Right hindlimb (tissue), 1 donor: ENCODE measurements around the gene SSBP3.
"Not testable (repeated sequence)": the region's sequence is repeated elsewhere in the genome, so short reads cannot be mapped to it uniquely, and the experiment has no call there.

ENCODE experiments used
- DNase-seq: peaks from one replicate; pipeline ENCODE4 v3.0.0-alpha.2; 2018

Gene SSBP3

DNA sequence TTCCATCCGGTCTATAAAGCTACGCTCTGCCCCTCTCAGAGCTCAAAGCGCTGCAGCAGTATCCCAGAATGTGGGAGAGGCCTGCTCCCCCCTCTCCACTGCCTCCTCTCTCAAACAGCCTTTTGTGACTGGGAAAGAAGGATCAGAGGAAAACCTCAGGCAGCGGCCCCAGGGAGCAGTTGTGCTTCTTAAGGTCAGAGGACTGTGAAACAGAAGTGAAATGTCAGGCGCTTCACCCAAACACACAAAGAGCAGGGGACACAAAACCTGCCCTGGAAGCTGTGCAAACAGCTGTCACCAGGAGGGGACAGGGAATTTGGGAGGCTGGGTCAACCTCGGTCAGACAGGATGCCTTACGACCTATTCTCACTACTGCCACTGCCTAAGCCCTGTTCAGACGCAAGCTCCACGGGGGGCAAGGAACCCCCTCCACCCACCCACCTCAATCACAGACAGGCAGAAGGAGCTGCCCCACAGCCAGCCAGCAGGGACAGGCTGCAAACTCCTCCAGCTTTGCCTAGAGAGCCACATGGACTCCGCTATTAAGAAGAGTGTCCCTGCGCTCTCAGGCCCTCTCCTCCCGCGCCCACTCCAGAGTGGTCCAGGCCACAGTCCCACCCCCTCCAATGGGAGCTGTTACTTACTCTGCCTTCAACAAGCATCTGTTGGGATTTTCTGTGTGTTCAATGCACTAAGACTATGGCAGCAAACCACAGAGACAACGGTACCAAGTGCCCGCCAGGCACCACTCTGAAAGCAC, 14.6 kb downstream of the SSBP3 start:
- no peak for DNase-seq

DNA sequence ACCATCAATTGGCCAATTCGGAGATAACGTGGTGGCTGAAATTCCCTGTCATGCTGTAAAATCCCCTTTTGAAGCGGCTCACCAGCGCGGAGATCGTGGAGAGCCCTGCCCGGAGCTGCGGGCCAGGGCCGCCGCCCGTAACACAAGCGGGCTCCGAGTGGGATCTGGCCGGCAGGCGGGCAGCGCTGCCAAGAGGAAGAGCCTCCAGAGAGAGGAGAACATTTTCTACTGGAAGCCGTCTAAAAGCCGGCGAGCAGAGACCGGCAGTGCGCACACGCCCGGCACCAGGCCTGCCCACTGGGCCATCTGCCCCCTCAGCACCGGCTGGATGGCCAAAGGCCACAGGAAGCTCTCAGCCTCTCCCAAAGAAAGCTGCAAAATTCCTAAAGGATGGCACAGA, 15.5 kb downstream of the SSBP3 start:
- peak; percentile 35 for DNase-seq

DNA sequence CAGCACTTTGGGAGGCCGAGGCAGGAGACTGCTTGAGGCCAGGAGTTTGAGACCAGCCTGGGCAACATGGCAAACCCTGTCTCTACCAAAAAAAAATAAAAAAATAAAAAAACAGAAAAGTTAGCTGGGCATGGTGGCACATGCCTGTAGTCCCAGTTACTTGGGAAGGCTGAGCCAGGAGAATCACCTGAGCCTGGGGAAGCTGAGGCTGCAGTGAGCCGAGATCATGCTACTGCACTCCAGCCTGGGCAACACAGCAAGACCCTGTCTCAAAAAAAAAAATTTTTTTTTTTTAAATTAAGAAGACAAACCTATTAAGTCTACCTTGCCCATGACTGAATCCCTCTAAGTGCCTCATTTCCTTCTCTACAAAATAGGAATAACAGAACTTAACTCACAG, 16.6 kb downstream of the SSBP3 start:
- not testable (repeated sequence) for DNase-seq

DNA sequence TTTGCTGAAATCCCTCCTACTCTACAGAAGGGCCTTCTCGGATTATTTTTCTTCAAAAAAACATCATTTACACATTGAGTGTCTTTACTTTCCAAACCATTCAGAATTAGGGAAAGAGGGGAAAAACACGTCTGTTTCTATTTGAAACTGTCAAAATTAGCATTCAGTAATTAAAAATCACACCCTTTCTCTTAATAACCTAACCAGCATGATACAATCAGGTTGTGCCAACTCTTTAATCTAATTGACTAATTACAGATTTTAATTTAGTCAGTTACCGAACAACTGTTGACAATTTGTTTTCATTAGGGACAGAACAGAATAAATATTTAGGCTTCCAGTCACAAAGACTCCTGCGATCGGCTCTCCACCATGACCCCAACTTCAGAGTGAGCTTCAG, 18.8 kb downstream of the SSBP3 start:
- DNase-seq, result no peak

DNA sequence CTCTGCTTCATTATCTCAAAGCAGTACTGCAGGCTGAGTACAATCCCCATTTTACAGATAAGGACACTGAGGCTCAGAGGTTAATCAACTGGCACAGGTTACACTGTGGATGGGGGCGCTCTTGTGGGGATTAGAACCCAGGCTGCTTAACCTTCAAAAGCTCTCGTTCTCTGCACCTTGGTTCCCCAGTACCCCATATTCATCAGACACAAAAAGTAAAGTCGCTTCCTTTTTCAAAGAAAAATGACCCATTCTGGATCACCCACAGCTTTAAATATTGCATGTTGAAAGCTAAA, 20.5 kb downstream of the SSBP3 start:
- no peak for DNase-seq

DNA sequence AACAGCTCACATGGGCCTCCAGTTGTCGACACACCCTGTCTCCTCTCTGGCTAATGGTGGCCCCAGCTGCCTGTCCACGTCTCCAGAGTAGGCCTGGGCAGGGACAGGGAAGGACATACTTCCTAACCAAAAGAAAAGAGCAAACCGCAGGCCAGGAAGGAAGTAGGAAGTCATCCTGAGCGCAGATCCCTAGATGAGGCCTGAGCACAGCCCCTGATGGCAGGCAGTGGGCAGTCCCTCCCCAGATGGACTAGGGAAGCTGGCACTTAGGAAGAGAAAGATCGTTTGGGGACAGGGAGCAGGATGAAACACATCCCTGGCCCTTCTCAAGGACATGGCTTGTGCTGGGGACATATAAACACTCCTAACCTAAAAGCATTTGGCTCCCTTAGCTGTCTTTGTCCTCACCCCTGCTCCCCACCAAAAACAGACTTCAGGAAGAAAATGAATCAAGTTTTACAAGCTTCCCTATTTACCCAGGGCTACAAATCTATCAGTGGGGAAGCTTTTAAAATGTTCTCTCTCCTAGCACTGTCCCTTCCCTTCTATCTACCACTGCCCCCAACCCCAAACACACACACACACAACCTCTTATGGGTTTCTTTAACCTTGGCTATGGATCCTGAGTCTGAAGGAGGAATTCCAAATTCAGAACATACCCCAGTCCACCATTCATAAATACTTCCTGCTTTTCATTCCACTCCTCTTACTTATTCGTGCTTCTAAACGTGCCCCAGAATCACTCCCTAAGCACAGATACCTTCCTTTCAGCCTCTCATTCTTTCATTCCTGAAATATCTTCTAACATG, 21.1 kb downstream of the SSBP3 start:
- DNase-seq, result no peak

DNA sequence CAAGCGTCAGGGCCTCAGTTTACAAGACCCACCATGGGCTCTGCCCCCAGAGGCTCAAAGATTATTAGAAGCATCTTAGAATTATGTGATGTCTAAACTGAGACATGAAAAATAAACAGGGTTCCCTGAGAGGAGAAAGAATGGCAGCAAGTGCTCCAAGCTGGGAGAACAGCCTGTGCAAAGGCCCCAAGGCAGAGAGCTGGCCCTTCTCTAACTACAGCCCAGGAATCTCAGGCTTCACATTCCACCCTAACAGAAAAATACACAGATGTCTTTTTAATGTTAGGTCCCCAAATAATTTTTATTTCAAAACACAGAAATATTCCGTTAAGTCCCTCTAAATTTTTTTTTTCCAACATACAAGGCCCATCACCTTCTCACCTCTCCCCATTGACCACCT, 21.7 kb downstream of the SSBP3 start:
- DNase-seq, result no peak

DNA sequence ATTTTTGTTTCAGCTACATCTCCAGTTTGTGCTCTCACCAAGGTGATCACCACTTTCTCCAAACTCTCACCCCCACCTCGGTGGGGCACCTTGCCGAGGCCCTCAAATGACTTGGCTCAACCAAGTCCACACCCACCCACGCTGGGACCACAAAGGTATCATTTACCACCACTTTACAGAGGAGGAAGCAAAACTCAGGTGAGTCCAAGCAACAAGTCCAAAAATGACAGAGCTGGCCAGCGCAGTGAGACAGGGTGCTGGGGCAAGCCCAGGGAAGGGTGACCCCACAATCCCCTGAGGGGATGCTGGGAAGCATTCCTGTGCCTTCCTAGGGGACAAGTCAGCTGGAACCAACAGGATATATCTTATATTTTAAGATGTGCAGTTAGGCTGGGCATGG, 24.7 kb downstream of the SSBP3 start:
- no peak for DNase-seq

DNA sequence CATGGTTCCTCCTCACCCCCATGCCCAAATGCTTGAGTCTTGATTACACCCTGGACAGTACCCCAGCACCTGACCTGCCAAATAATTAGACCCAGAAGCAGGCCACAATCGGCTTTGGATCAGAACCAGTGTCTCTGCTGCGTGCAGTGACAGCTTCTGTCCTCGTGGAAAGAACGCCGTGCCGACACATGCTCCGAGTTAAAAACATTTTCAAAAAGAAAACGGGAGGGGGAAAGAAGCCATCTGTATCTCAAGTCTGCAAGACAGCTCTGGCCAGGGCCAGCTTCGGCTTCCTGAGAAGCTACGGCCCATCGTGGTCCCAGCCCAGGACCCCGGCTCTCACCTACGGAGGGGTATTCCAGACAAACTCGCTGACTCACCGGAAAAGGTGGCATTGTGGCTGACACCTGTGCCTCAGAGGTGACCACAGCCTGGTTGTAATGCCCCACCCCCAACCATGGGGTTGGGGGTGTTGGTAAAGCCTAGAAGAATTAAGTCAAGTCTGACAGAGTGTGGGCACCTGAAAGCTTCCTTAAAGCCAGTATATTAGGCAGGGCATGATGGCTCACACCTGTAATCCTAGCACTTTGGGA, 25.8 kb downstream of the SSBP3 start:
- no peak for DNase-seq

DNA sequence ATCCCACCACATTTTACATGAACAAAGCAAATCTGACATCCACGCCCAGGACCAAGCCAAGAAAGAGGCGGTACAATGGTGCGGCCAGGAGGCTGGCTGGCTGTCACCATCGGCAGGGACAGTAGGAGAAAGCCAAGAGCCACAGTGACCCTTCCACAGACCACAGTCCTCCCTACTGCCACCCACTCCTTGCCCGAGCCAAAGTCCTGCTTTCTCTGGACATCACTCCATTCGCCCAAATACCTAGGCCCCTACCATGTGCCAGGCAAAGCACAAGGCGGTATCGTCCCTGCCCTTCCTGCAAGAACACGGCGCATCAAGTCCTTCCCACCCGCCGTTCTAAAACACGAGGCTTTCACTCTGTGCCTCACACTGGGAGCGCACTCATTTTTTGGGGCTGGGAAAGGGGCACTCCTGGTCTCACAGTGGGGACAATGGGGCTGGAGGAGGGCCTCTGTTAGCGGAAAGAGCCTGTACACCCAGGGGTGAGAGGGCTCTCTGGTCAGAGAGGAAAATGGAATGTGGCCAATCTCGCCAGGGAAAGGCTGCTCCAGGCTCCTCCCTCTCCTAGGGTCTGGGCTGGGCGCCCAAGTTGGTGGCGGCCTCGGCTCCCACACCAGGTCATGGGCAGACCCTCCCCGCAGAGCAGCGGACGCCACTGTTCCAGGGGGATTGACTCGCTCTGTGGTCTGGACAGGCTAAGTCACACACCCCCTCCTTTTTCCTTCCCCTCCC, 26.5 kb downstream of the SSBP3 start:
- peak; percentile 47 for DNase-seq

DNA sequence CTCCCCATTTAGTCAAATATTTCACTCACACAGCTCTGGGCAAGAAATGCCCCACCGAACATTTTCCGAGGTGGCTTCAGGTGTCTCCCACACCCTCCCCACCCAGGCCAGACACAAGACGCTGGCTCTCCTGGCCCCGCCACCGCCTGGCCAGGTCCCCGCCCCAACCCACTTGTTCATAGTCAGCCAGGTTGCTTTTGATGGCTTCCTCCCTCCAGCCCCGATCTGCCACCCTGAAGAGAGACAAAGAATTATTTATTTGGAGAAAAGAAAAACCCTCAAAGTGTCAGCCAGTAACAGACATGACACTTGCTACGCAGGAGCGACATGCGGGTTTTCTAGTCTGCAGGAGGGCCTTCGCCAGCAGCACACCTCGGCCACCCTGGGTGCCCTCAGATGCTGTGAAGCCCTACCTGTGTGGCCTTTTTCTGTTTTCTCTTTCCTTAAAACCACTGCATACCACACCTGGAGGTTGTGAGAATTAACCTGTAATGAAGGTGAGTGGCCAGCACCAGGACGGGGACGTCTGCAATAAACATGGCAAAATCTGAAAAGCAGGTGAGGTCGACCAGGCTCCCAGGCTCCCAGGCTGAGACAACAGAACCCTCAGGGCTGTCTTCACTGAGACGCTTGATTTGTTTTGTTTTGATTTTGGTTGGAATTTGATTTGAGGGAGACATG, 27.2 kb downstream of the SSBP3 start:
- no peak for DNase-seq

DNA sequence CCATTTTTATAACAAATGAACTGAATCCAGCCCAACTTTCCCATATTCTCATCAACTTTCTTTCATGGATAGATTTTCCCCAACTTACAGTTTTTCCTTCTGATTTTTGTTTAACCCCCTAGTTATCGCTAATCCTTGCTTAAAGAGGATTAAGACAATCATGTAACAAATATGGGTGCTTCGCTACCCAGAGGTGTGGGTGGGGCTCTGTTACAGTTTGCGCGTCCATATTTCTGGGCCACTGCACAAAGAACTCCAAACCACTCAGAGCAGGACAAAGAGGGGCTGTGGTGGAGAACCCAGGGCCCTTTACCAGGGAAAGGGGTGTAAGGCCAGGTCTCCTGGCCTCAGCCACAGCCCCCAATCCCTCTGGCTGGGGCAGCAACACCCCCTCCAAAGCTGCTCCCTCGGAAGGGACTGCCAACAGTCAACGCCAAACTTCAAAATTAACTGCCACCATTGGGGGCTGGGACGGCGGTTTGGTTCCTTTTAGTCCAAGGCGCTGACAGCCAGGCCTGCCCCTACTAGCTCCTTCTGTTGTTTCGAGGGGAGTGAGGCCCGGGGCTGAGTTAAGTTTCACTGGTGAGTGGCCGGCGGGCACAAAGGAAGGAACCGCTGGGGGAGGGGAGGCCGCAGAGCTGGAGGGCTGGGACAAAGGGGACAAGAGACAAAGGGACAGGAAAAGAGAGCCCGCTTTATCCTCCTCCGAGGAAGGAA, 27.9 kb downstream of the SSBP3 start:
- DNase-seq, result no peak

DNA sequence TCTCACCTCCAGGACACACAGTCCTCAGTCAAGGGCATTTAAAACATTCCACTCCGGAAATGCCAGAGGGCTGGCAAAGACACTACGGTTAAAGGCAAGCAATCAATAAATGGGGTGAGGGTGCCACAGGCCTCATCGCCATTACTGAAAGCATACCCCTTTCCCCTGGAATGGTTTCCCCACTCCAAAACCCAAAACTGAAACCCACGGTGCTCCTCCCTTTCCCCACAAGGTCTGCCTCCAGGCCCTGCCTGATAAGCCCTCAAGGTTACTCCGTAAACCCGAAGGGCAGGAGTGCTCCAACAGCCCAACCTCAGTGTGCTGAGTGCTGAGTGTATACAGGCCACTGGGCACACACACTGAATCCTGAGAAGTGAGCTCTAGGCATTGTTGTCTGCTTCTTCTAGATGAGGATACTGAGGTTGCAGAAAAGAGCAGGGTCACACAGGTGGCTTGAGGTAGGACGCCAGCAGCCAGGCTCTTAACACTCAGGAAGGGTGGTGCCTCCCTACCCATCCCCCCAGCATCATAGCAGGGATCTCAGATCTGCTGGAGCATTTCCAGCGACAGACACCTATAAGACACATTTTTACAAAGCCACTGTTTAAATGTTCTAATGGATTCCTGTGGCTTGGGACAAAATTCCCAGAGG, 29.0 kb downstream of the SSBP3 start:
- DNase-seq, result no peak

DNA sequence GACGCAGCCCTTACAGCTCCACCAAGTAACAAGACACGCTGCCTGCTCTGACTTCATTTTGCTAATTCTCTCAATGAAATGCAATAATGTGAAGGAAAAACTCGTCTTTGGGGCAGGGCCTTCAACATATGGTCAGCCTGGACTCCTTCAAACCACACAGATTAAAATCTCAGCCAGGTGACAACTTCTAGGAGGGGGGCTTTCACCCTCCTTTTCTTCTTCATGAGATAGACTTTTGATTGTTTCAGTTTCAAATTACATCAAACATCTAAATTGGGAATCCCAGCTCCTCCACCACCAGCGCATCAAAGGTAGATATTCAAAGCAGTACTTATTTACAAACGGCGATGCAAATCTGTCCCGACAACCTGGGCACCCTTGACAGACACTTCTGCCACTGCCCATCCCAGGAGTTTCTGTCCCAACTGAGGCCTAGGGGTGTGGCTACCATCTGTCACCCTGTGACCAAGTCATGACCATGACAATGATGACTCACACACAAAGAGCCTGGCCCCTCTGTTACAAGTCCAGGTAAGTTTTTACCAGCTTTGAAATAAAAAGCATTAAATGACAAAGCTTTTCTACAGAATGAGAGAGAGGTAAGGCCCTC, 29.7 kb downstream of the SSBP3 start:
- DNase-seq, result no peak

DNA sequence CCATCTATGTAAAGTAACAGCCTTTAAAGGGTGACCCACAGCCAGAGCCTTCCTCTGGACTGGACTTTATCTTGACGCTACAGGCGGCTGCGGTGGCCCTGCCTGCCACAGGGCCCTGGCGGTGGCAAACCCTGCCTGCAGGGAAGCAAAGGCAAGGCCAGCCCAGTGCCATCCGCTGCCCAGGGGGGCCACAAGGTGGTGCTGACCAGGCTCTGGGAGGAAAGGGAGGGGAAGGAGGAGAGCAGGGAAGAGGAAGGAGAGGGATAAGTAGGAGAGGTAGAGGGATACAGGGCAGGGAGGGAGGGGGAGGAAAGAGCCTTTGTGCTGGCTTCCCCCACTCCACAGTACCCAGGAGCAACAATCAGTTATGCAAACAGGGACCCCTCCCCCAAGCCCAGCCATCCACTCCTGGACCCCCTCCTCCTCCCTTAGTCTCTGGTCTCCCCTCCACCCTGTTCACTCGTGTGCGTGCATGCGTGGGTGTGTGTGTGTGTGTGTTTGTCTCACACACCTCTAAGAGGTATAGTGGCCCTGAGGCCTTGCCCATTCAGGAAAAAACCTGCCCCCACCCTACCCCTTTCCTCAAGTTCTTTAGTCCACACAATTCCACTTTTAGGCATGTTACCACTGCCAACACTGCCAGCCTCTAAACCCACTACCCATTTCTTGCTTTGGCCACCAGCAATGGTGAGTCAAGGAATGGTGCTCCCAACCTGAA, 30.3 kb downstream of the SSBP3 start:
- no peak for DNase-seq

DNA sequence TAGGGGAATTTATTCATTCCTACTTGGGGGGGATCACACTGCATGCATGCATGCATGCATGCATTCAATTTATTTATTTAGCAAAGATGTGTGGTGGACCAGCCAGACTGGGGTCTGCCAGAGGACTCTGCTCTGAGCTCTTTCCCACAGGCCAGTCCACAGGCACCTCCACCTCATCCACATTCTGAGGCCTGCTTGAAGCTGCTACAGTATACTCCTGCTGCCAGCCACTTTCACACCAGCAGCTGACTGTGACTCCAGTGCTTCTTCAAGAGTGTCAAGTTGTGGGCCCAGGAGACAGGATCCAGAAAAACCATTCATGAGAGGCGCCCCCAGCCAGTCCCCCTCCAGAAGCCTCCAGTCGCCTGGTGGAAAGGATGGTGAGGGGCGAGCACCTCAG, 30.9 kb downstream of the SSBP3 start:
- no peak for DNase-seq

DNA sequence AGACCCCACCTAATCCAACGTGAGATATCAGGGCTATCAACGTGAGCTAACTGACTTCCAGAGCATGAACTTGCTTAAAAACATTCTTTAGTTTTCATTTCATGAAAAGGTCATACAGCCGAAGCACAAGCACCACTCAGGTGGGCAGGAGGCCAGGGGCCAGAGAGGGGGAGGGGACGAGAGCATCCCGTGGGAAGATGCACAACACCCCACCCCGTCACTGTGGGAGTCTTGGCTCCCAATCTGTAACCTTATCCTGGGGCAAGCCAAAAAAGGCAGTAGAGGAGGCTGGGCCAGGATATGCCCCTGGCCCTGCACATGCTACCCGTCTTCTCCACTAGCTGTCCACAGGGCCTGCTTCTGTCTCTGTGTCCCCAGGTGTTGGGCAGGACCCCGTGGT, 31.4 kb downstream of the SSBP3 start:
- DNase-seq, result no peak

DNA sequence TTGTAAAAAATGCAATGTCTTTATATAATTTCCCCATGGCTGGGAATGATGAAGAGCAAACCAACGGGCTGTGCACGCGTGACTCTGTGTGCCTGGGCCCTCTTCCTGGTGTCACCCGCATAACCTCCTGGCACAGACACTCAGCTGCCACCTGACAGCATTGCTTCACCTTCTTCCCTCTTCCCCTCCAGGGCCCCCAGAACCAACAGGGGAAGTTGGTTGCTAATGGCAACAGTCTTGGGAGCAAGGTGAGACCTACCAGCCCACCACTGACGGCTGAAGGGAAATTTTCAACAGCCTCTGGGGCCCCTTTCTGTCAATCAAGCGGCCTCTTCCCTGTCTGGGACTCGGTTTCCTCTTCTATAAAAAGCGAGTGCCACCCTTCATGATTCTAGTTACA, 33.2 kb downstream of the SSBP3 start:
- DNase-seq, result no peak

DNA sequence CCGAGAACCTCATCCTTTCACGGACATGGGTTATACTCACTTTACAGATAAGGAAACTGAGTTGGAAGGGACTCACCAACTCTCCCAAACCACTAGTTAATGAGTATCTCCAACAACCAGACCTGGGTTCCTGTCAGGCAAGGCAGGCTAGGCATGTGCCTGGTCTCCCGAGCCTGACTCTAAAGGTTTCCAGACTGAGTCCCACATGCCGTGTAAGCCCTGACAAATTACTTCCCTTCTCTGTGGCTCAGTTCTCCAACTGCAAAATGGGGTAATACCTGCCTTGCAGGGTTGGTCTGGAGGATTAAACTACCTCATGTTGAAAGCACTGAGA, 34.3 kb downstream of the SSBP3 start:
- DNase-seq, result no peak

DNA sequence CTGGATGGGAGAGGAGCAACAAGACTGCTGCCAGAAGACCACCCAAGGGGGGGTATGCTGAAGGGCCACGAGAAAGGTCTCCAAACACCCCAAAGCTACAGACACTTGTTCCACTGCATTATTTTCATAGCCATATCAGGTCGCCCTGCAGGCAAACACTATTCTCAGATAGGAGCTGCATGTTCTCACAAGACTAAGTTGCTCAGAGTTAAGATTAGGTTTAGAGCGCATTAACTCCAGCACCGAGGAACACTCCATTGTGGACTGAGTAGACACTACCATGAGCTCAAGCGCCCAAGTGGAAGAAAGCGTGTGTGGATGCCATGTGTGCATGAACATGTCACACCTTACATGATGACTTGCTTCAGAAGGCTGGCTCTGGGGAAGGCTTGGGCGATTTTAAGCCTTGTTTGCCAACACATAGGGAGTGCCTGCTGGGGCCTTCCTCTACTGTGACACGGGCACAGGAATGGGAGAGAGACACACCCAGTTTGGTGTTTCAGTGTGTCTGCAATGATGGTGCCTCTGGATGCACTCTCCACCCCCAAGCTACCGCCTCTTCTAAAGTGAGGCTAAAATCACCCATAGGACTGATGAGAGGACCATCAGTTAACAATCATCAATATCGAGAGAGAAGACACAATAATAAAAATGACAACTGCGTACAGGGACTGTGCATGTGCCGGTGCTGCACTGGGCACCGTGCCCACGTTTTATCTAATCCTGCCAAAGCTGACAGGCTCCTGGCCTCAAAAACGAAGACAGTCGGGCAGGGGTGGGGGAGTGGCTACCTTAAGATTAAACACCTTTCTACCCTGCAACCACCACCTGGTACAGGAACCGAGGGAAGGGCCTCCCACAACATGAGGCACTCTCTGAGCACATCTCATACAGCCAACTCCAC, 34.9 kb downstream of the SSBP3 start:
- no peak for DNase-seq
